GM12891 (cell line): ENCODE measurements around the gene PTER.

Source experiments
- POLR2AphosphoS5 ChIP-seq: IDR thresholded peaks from 2 replicates; pipeline ENCODE4 v1.6.1; 2011; ENCODE audit warnings: low read depth, low read length, control low read depth
- TAF1 ChIP-seq: IDR thresholded peaks from 2 replicates; pipeline ENCODE4 v1.6.1; 2011; ENCODE audit warnings: low read depth, low read length, control low read depth

DNA sequence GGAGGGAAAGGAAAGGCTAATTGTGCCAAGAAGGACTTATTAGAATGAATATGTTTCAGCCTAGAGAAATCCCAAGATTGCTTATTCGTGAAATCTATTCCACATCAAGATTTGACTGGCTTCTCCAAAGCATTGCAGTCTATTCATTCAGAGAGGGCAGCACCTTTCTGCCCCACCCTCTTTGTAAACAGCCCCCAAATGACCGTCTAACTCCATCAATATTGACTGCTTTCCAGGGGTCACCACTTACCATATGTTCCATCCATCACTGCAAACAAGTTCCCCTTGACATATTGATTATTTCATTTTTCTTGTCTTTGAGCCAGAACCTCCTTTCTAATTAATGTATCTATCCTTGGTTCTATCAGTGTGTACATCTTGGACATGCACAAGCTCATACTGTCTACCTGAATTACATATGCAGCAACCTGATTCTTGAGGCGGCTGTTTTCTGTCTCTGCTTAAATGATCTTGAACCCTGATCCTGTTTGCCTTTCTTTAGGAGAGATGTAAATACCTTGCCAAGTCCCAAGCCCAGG is 44.2 kb upstream of the PTER start:
- TF ChIP-seq POLR2AphosphoS5 (no peak), TAF1 (no peak)
